Calu3 (cell line): ENCODE measurements around the gene DENND4B. TPM values are rescaled to one million over a fixed set of nuclear protein-coding genes. Genes with fewer than 3 reads are reported as not detected.
"Not testable (repeated sequence)": the region's sequence is repeated elsewhere in the genome, so short reads cannot be mapped to it uniquely, and the experiment has no call there.

ENCODE experiments used
- BruUV-seq: library from RNA; stranded (reverse); fragments of 400-500 nt; replicated peaks from 2 replicates; lab custom pipeline; 2021; lab: Mats Ljungman, UMichigan
- CTCF ChIA-PET: fragments of 300-600 bp; sonication (Branson Sonifier 250); formaldehyde crosslinking; loops from one replicate; lab custom pipeline; 2022; ENCODE audit warnings: antibody characterized with exemption; lab: Charles Lee
- DNase-seq: peaks from one replicate; pipeline ENCODE4 v3.0.0; 2022
- H3K27ac Mint-ChIP-seq: one replicate; pipeline ENCODE4 v1.8.0; 2022; ENCODE audit warnings: mixed read lengths; ENCODE audit not compliant: unreplicated experiment
- H3K27me3 Mint-ChIP-seq: one replicate; pipeline ENCODE4 v1.8.0; 2022; ENCODE audit warnings: mixed read lengths; ENCODE audit not compliant: unreplicated experiment
- H3K36me3 Mint-ChIP-seq: one replicate; pipeline ENCODE4 v1.8.0; 2022; ENCODE audit warnings: mild to moderate bottlenecking, moderate library complexity, mixed read lengths; ENCODE audit not compliant: insufficient read depth, unreplicated experiment
- H3K4me1 Mint-ChIP-seq: one replicate; pipeline ENCODE4 v1.8.0; 2022; ENCODE audit warnings: mild to moderate bottlenecking, low read depth, mixed read lengths; ENCODE audit not compliant: unreplicated experiment
- H3K4me3 Mint-ChIP-seq: one replicate; pipeline ENCODE4 v1.8.0; 2022; ENCODE audit warnings: mild to moderate bottlenecking, low read depth, moderate library complexity, mixed read lengths; ENCODE audit not compliant: unreplicated experiment
- H3K9me3 Mint-ChIP-seq: one replicate; pipeline ENCODE4 v1.8.0; 2022; ENCODE audit warnings: low read depth, mixed read lengths; ENCODE audit not compliant: unreplicated experiment
- CTCF ChIP-seq: fragments of 200-600 bp; IDR thresholded peaks from one replicate; pipeline ENCODE4 v1.8.0; 2022; ENCODE audit warnings: antibody characterized with exemption; ENCODE audit not compliant: unreplicated experiment
- intact Hi-C: fragments of 100-400 bp; cut with micrococcal nuclease; formaldehyde crosslinking; loops from one replicate; pipeline ENCODE4 v1.10.0; 2022; ENCODE audit not compliant: unreplicated experiment
- total RNA-seq: library from RNA; stranded (reverse); gene quantifications from 2 replicates; pipeline ENCODE4 v1.2.3, GENCODE V29; 2022

The DENND4B gene
- total RNA-seq, 1 experiment from 2014 or later, result 90.0 TPM

- no peak for DNase-seq
- no peaks in the 10 kb centered on the region for H3K4me1 Mint-ChIP-seq
- CTCF ChIA-PET, result no interaction called here
- no peaks in the 10 kb centered on the region for H3K9me3 Mint-ChIP-seq
- H3K27me3 Mint-ChIP-seq, result no peaks in the 10 kb centered on the region
- no peak overlapping the region for H3K27ac Mint-ChIP-seq
- H3K36me3 Mint-ChIP-seq, result peaks cover 19% of the 10 kb centered on the region
- intact Hi-C loops, result no loop called here
- H3K4me3 Mint-ChIP-seq, result no peak overlapping the region
- TF ChIP-seq CTCF, result no peak
- no TSS peak for BruUV-seq
Observed at GRCh38 chr1:153899509-153899908, 47.0 kb downstream of the DENND4B start.

DNA sequence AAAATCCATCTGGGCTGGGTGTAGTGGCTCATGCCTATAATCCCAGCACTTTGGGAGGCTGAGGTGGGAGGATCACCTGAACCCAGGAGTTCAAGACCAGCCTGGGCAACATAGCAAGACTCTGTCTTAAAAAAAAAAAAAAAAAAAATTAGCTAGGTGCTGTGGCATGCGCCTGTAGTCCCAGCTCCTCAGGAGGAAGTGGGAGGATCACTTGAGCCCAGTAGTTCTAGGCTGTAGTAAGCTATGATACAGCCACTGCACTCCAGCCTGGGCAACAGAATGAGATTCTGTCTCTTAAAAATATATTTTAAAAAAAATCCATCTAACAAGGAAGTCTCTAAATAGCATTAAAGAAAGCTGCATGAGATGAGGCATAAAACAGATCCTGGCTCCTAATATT, 50.7 kb downstream of the DENND4B start:
- DNase-seq, H3K4me3 Mint-ChIP-seq: not testable (repeated sequence)

DNA sequence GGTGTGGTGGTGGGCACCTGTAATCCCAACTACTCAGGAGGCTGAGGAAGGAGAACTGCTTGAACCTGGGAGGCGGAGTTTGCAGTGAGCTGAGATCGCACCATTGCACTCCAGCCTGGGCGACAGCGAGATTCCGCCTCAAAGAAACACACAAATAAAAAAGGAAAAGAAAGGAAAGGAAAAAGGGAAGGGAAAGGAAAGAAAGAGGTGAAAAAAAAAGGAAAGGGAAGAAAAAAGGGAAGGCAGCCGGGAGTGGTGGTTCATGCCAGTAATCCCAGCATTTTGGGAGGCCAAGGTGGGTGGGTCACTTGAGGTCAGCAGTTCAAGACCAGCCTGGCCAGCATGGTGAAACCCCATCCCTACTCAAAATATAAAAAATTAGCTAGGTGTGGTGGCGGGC, 55.5 kb downstream of the DENND4B start:
- H3K9me3 Mint-ChIP-seq, H3K27me3 Mint-ChIP-seq, BruUV-seq, H3K4me1 Mint-ChIP-seq, DNase-seq, H3K4me3 Mint-ChIP-seq, H3K27ac Mint-ChIP-seq, CTCF ChIA-PET, intact Hi-C loops: not testable (repeated sequence)
- peaks cover 13% of the 10 kb centered on the region for H3K36me3 Mint-ChIP-seq

More for the DNA sequence above, 50.7 kb downstream of the DENND4B start:
- peaks cover 23% of the 10 kb centered on the region for H3K36me3 Mint-ChIP-seq
- H3K27me3 Mint-ChIP-seq, intact Hi-C loops, BruUV-seq, H3K4me1 Mint-ChIP-seq, H3K27ac Mint-ChIP-seq, CTCF ChIA-PET, H3K9me3 Mint-ChIP-seq: not testable (repeated sequence)

GRCh38 chr1:153888533-153888932, 58.0 kb downstream of the DENND4B start:
- BruUV-seq, result no TSS peak

GRCh38 chr1:153886127-153886526, 60.4 kb downstream of the DENND4B start:
- Mint-ChIP-seq H3K4me3 (no peak overlapping the region), H3K27ac (no peak overlapping the region), H3K27me3 (no peaks in the 10 kb centered on the region), H3K36me3 (no peaks in the 10 kb centered on the region), H3K4me1 (no peaks in the 10 kb centered on the region), H3K9me3 (no peaks in the 10 kb centered on the region)
- no peak for TF ChIP-seq CTCF
- CTCF ChIA-PET, result no interaction called here
- intact Hi-C loops, result no loop called here
- no TSS peak for BruUV-seq
- no peak for DNase-seq

More at GRCh38 chr1:153888533-153888932, 58.0 kb downstream of the DENND4B start:
- Mint-ChIP-seq H3K4me3 (no peak overlapping the region), H3K36me3 (no peaks in the 10 kb centered on the region), H3K27me3 (no peaks in the 10 kb centered on the region), H3K4me1 (no peaks in the 10 kb centered on the region), H3K9me3 (no peaks in the 10 kb centered on the region), H3K27ac (no peak overlapping the region)
- DNase-seq, result no peak
- CTCF ChIA-PET, result interaction anchor here (0.6 kb wide), 1 partner anchor 128 kb away, joined by 4 read pairs; no protein-coding TSS in a partner anchor
- no peak for TF ChIP-seq CTCF
- intact Hi-C loops, result no loop called here
